ENCODE measurements around the gene ST14.
"Not testable (repeated sequence)": the region's sequence is repeated elsewhere in the genome, so short reads cannot be mapped to it uniquely, and the experiment has no call there.

The ST14 gene

GRCh38 chr11:130188047-130188446 lies 28.5 kb downstream of the ST14 start:
- Mint-ChIP-seq H3K27ac (no peak overlapping the region), H3K4me1 (no peaks in the 10 kb centered on the region), H3K36me3 (no peaks in the 10 kb centered on the region), H3K27me3 (no peaks in the 10 kb centered on the region), H3K9me3 (no peaks in the 10 kb centered on the region), H3K4me3 (no peak overlapping the region)

DNA sequence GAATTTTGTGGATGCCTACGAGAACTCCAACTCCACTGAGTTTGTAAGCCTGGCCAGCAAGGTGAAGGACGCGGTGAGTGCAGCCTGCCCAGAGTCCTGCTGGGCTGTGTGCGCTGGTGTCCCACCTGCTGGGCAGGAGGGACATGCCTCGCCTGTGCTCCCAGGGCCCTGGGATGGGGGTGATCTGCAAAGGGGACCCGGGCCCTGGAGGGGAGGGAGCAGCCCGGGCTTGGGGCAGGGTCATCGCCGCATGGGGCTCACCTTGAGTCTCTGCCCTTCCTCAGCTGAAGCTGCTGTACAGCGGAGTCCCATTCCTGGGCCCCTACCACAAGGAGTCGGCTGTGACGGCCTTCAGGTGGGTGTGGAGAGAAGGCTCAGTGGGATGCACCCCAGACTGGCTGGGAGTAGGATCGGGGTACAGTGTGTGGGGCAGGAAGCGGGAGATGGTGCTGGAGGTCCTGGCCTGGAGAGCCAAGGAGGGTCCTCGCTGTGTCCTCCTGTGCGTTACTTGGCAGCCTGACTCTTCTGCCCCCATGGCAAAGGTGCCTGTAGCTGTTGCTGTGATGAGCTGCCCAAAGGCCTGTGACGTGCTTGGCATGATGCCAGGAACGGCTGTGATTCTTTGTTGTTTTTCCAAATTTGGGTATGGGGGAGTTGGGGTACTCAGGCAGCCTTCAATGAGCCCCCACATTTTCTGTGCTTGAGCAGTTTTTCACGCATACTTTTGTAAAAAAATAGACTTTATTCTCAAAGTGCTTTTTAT lies 29.2 kb downstream of the ST14 start:
- Mint-ChIP-seq H3K27me3 (no peaks in the 10 kb centered on the region), H3K4me3 (no peak overlapping the region), H3K4me1 (no peaks in the 10 kb centered on the region), H3K27ac (no peak overlapping the region), H3K36me3 (no peaks in the 10 kb centered on the region), H3K9me3 (no peaks in the 10 kb centered on the region)

GRCh38 chr11:130189492-130190210 lies 30.1 kb downstream of the ST14 start:
- no peaks in the 10 kb centered on the region for H3K36me3 Mint-ChIP-seq
- no peaks in the 10 kb centered on the region for H3K4me1 Mint-ChIP-seq
- no peaks in the 10 kb centered on the region for H3K9me3 Mint-ChIP-seq
- no peak overlapping the region for H3K4me3 Mint-ChIP-seq
- H3K27ac Mint-ChIP-seq = no peak overlapping the region
- H3K27me3 Mint-ChIP-seq = no peaks in the 10 kb centered on the region

- Mint-ChIP-seq H3K4me1 (no peaks in the 10 kb centered on the region), H3K27me3 (no peaks in the 10 kb centered on the region), H3K27ac (no peak overlapping the region), H3K36me3 (no peaks in the 10 kb centered on the region), H3K4me3 (no peak overlapping the region), H3K9me3 (no peaks in the 10 kb centered on the region)
Observed at GRCh38 chr11:130190371-130190881, 30.8 kb downstream of the ST14 start.

- Mint-ChIP-seq H3K9me3 (no peaks in the 10 kb centered on the region), H3K27me3 (no peaks in the 10 kb centered on the region), H3K4me1 (no peaks in the 10 kb centered on the region), H3K4me3 (no peak overlapping the region), H3K36me3 (no peaks in the 10 kb centered on the region), H3K27ac (no peak overlapping the region)
Observed at GRCh38 chr11:130191896-130192295, 32.3 kb downstream of the ST14 start.

GRCh38 chr11:130192845-130193267 lies 33.3 kb downstream of the ST14 start:
- Mint-ChIP-seq H3K4me1 (no peaks in the 10 kb centered on the region), H3K36me3 (no peaks in the 10 kb centered on the region), H3K27ac (no peak overlapping the region), H3K4me3 (no peak overlapping the region), H3K9me3 (no peaks in the 10 kb centered on the region), H3K27me3 (no peaks in the 10 kb centered on the region)

DNA sequence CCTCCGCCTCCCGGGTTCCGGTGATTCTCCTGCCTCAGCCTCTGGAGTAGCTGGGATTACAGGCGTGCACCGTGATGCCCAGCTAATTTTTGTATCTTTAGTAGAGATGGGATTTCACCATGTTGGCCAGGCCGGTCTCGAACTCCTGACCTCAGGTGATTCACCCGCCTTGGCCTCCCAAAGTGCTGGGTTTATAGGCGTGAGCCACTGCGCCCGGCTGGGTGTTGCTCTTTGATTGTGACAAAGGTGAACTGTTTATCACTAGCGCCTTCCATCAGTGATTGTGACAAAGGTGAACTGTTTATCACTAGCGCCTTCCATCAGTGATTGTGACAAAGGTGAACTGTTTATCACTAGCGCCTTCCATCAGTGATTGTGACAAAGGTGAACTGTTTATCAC lies 34.0 kb downstream of the ST14 start:
- H3K4me1 Mint-ChIP-seq, H3K36me3 Mint-ChIP-seq, H3K4me3 Mint-ChIP-seq: not testable (repeated sequence)

GRCh38 chr11:130194241-130195023 lies 34.9 kb downstream of the ST14 start:
- H3K4me1 Mint-ChIP-seq = no peaks in the 10 kb centered on the region
- no peaks in the 10 kb centered on the region for H3K9me3 Mint-ChIP-seq
- H3K36me3 Mint-ChIP-seq = no peaks in the 10 kb centered on the region
- H3K4me3 Mint-ChIP-seq = no peak overlapping the region
- H3K27ac Mint-ChIP-seq = no peak overlapping the region
- H3K27me3 Mint-ChIP-seq = no peaks in the 10 kb centered on the region

More for the DNA sequence above, 34.0 kb downstream of the ST14 start:
- not testable (repeated sequence) for H3K27ac Mint-ChIP-seq, H3K27me3 Mint-ChIP-seq, H3K9me3 Mint-ChIP-seq

DNA sequence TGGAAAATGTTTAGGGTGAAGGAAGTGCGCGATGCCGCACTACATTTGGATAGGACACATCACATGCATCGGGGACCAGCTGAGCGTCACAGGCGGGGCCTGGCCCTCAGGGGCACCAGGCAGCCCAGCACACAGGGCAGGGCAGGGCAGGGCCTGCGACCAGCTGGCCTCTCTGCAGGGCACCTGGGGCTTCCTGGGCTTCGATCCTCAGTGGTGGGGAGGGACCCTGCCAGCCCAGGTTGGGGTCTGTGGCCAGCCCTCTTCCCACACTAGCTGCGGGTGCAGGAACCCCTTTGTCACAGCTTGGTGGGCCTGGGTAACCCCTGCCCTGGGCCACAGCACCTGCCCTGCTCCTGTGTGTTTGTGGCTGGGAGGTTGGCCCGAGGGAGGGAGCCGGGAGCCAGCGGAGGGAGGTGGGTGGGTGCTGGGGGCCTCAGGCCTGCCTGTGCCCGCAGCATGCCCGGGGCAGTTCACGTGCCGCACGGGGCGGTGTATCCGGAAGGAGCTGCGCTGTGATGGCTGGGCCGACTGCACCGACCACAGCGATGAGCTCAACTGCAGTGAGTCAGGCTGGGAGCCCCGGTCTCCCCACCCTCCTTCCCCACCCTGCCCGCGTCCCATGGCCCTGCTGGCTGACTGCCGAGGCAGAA lies 37.9 kb downstream of the ST14 start:
- Mint-ChIP-seq H3K9me3 (no peaks in the 10 kb centered on the region), H3K4me3 (no peak overlapping the region), H3K36me3 (no peaks in the 10 kb centered on the region), H3K27ac (no peak overlapping the region), H3K4me1 (no peaks in the 10 kb centered on the region), H3K27me3 (no peaks in the 10 kb centered on the region)

DNA sequence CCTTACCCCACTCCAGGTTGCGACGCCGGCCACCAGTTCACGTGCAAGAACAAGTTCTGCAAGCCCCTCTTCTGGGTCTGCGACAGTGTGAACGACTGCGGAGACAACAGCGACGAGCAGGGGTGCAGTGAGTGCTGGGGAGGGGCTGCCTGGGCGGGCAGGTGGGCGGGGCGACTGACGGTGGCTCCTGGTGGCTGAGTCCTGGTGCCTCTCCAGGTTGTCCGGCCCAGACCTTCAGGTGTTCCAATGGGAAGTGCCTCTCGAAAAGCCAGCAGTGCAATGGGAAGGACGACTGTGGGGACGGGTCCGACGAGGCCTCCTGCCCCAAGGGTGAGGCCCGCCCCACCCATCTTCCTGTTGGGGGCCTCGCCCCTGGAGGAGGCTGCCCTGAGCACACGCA lies 38.7 kb downstream of the ST14 start:
- H3K27me3 Mint-ChIP-seq = no peaks in the 10 kb centered on the region
- no peaks in the 10 kb centered on the region for H3K9me3 Mint-ChIP-seq
- H3K27ac Mint-ChIP-seq = no peak overlapping the region
- H3K4me3 Mint-ChIP-seq = no peak overlapping the region
- H3K4me1 Mint-ChIP-seq = no peaks in the 10 kb centered on the region
- H3K36me3 Mint-ChIP-seq = no peaks in the 10 kb centered on the region

- no peaks in the 10 kb centered on the region for H3K27me3 Mint-ChIP-seq
- H3K4me1 Mint-ChIP-seq = no peaks in the 10 kb centered on the region
- H3K4me3 Mint-ChIP-seq = no peak overlapping the region
- no peaks in the 10 kb centered on the region for H3K9me3 Mint-ChIP-seq
- H3K27ac Mint-ChIP-seq = no peak overlapping the region
- H3K36me3 Mint-ChIP-seq = no peaks in the 10 kb centered on the region
Observed at GRCh38 chr11:130198964-130199363, 39.4 kb downstream of the ST14 start.

GRCh38 chr11:130199792-130200191 lies 40.2 kb downstream of the ST14 start:
- no peaks in the 10 kb centered on the region for H3K9me3 Mint-ChIP-seq
- H3K27me3 Mint-ChIP-seq = no peaks in the 10 kb centered on the region
- H3K4me1 Mint-ChIP-seq = no peaks in the 10 kb centered on the region
- H3K36me3 Mint-ChIP-seq = no peaks in the 10 kb centered on the region
- H3K4me3 Mint-ChIP-seq = no peak overlapping the region
- no peak overlapping the region for H3K27ac Mint-ChIP-seq

DNA sequence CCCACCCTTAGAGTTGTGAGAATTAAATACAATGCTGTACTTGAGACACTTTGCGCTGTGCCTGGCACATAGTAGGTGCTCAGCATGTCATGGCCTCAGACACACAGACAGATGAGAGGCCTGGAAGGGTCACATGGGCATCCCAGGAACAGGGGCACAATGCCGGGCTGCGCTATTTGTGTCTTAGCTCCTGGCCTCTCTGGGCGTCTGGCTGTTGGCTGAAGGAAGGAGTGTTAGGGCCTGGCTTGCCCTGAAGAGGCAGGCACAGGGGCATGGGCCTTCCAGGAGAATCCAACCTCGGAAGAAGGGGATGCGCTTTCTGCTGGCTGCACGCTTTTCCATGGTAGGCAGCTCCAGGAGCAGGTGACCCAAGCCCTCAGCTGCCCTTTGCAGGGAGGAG lies 41.4 kb downstream of the ST14 start:
- H3K27ac Mint-ChIP-seq = no peak overlapping the region
- no peaks in the 10 kb centered on the region for H3K27me3 Mint-ChIP-seq
- no peaks in the 10 kb centered on the region for H3K4me1 Mint-ChIP-seq
- no peak overlapping the region for H3K4me3 Mint-ChIP-seq
- no peaks in the 10 kb centered on the region for H3K36me3 Mint-ChIP-seq
- H3K9me3 Mint-ChIP-seq = no peaks in the 10 kb centered on the region

DNA sequence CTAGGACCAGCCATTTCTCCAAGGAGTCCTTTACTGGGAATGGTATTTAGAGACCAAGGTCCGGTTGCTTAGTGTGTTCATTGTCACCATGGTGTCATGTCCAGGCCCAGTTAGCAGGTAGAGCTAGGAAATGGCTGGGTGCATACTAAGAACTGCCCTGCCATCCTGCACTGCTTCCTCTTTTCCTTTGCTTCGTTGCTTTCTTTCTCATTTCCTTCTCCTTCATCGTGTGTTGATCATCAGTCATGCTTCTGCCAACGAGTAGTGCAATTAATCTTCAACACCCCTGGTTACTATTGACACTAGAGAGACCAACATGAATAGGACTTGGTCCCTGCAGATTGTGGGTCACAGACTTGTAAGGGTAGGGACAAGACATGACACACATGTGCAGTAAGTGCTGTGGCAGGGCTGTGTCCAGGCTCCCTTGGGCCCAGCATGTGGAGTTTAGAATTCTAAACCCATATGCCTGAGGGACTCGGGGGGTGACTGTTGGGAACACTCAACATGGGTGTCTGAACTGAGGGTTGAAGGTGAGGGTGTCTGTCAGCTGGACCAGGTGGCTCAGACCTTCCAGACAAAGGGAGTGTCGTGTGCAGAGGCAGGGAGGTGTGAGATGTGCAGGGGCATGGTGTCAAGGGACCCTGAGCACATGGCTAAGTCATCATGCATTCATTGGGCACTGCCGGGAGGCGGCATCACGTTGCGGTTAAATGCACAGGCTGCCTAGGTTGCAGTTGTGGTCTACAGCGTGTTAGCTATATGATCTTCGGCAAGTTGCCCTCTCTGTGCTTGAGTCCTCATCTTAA lies 42.6 kb downstream of the ST14 start:
- Mint-ChIP-seq H3K4me3 (no peak overlapping the region), H3K4me1 (no peaks in the 10 kb centered on the region), H3K27ac (no peak overlapping the region), H3K36me3 (no peaks in the 10 kb centered on the region), H3K9me3 (no peaks in the 10 kb centered on the region), H3K27me3 (no peaks in the 10 kb centered on the region)

Measured in activated naive CD4-positive, alpha-beta T cell treated with anti-CD3 and anti-CD28 coated beads, Interleukin-2, amount 50 U/mL, for 24 hours (primary cell).